Mucosa of descending colon (tissue), 3 donors: Measurements from ENCODE around the gene PHLPP1. TPM values are rescaled to one million over a fixed set of nuclear protein-coding genes. Genes with fewer than 3 reads are reported as not detected.

Experiments
- ATAC-seq: fragments of 200-7000 bp; cut with Tn5 transposase; one replicate; pipeline ENCODE4 v1.9.1; 2020; ENCODE audit warnings: mild to moderate bottlenecking, moderate library complexity
- DNase-seq, 3 donors: peaks; one replicate each; pipeline ENCODE4 v3.0.0-alpha.2; 2020
- H3K36me3 ChIP-seq: fragments of 200-600 bp; one replicate; pipeline ENCODE4 v1.8.0; 2021; ENCODE audit warnings: low read depth, mild to moderate bottlenecking
- H3K4me1 ChIP-seq: fragments of 200-600 bp; one replicate; pipeline ENCODE4 v1.8.0; 2021; ENCODE audit warnings: low read depth, mild to moderate bottlenecking
- H3K4me3 ChIP-seq: fragments of 200-600 bp; one replicate; pipeline ENCODE4 v1.8.0; 2021; ENCODE audit warnings: mild to moderate bottlenecking
- H3K9me3 ChIP-seq: fragments of 200-600 bp; one replicate; pipeline ENCODE4 v1.8.0; 2021; ENCODE audit warnings: mild to moderate bottlenecking
- CTCF ChIP-seq: fragments of 200-600 bp; IDR thresholded peaks from one replicate; pipeline ENCODE4 v1.8.0; 2022; ENCODE audit warnings: antibody characterized with exemption, mild to moderate bottlenecking
- intact Hi-C, 2 donors: fragments of 100-400 bp; cut with DNase I in 1 of 2; cut with micrococcal nuclease in 1 of 2; formaldehyde crosslinking; loops; one replicate each; pipeline versions ENCODE4 v1.11.0 to v1.11.1; 2022; cut with DNase I, micrococcal nuclease
- total RNA-seq, 3 donors: library from RNA; stranded (reverse); fragmentation: NEBNext Ultra II Directional in 2 of 3; extraction: Animal tissue kit (Norgen Biotek cat#: 25700) in 2 of 3; gene quantifications; one replicate each; pipeline versions ENCODE4 v1.2.1 to v1.2.4, GENCODE V29; 2021 to 2023
- donor health status: DM: no; HTN: no; CAD: no; lungs with moderate emphysema.
- donor health status: DM: no; HTN: no; CAD: no.
- donor health status: DM: no; HTN: yes; CAD: no.

Gene PHLPP1
- total RNA-seq, 3 donors from 2014 or later, result 17.9 to 28.9 (median 19.7) TPM

DNA sequence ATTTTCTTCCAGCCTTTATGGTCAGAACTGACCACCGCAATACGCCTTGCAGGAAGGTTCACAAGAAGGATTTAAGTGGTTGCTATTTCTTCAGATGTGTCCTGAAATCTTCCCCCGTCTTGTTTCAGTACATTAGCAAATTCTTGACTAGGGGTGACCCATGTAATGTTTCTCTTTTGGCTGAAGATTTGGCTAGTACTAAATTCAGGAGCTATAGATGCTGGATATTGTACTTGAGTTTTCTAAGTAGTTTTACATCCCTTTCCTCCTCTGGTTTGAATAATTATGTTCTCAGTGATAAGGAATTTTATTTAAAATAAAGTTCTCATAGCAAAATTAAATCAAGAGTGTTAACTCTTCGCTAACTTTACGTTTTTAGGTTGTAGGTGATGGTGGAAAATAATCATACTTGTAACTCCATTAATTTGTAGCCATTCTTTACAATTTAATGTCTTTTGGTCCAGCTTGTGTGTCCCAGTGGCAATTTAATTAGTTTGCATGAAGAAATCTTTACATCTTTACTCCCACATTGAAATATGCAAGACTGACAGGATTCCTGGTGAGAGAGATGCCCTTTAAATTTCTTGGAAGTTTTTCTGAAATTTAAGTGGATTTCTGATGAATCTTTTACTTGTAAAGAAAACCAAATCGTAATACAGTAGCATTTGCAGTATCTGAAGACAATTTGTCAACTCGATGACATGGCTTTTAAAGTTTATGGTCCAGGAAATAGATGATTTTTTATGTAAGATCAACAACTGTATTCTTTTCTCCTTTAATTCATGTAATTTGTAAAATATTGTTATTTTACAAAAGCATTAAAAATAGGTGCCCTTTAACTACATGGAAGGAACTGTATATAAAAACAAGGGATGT, 2.8 kb downstream of the PHLPP1 start:
- intact Hi-C loops, result loop anchor here in 1 of 2 donors (10.0 kb wide), 1 partner anchor 257 kb away; no protein-coding TSS in a partner anchor

DNA sequence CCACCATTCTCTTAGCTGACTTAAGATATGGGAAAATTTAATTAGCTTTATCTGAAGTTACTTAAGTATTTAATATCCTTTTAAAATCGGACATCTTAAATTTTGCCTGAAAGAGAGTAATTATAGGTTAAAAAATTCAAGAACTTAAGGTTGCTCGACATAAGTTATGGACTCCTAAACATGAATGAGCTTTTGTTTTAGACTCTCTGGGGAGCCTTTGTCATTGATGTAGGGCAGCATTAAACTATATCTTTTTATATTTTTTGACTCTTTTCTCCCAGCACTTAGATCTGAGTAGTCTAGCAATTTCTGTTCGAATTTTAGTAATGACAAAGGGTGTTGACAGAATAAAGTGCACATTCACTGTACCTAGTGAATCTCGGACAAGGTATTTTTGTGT, 4.7 kb downstream of the PHLPP1 start:
- no peak overlapping the region for H3K4me3 ChIP-seq
- intact Hi-C loops, result loop anchor here in 1 of 2 donors (10.0 kb wide), 1 partner anchor 65 kb away; no protein-coding TSS in a partner anchor
- no peak for ATAC-seq
- H3K4me1 ChIP-seq, result peaks cover 21% of the 10 kb centered on the region
- TF ChIP-seq CTCF, result no peak
- peaks cover 2% of the 10 kb centered on the region for H3K36me3 ChIP-seq
- DNase-seq, result no peak
- H3K9me3 ChIP-seq, result no peaks in the 10 kb centered on the region

More for the DNA sequence above, 2.8 kb downstream of the PHLPP1 start:
- ATAC-seq, result no peak
- Histone ChIP-seq H3K36me3 (peaks cover 4% of the 10 kb centered on the region), H3K4me1 (peaks cover 21% of the 10 kb centered on the region), H3K9me3 (no peaks in the 10 kb centered on the region), H3K4me3 (peak overlapping the region; percentile 57)
- TF ChIP-seq CTCF, result no peak
- no peak for DNase-seq

- no peak for ATAC-seq
- intact Hi-C loops, result loop anchor here in 1 of 2 donors (10.0 kb wide), 1 partner anchor 64 kb away; no protein-coding TSS in a partner anchor
- Histone ChIP-seq H3K9me3 (no peaks in the 10 kb centered on the region), H3K36me3 (no peaks in the 10 kb centered on the region), H3K4me1 (peaks cover 21% of the 10 kb centered on the region), H3K4me3 (no peak overlapping the region)
- no peak for TF ChIP-seq CTCF
- no peak for DNase-seq
Measured at GRCh38 chr18:62720766-62721613, 5.6 kb downstream of the PHLPP1 start.

GRCh38 chr18:62721839-62722795, 6.8 kb downstream of the PHLPP1 start:
- Histone ChIP-seq H3K4me3 (no peak overlapping the region), H3K36me3 (no peaks in the 10 kb centered on the region), H3K9me3 (no peaks in the 10 kb centered on the region), H3K4me1 (peaks cover 21% of the 10 kb centered on the region)
- no peak for ATAC-seq
- intact Hi-C loops, result loop anchor here in 1 of 2 donors (10.0 kb wide), 1 partner anchor 63 kb away; no protein-coding TSS in a partner anchor
- no peak for DNase-seq
- TF ChIP-seq CTCF, result no peak
